HG03439 (cell line): ENCODE data around the gene TDRD1.

ENCODE experiments used
- ATAC-seq: cut with Tn5 transposase; IDR thresholded peaks from one replicate; pipeline ENCODE4 v1.9.1; 2021; ENCODE audit warnings: mild to moderate bottlenecking, moderate library complexity; ENCODE audit not compliant: unreplicated experiment

TDRD1 gene

GRCh38 chr10:114173921-114174694 is 5.0 kb upstream of the TDRD1 start, which contains the start of gene CCDC186:
Gene CCDC186 (minus strand): TSS chr10:114174203. CDS start chr10:114163268, 10,935 bp downstream.
- ATAC-seq: peak; percentile 99

- ATAC-seq: peak; percentile 15
These were observed 4.4 kb upstream of the TDRD1 start for GRCh38 chr10:114174695-114175188.

- no peak for ATAC-seq
These were observed 3.5 kb upstream of the TDRD1 start for GRCh38 chr10:114175667-114176066.

GRCh38 chr10:114176511-114176910 is 2.6 kb upstream of the TDRD1 start:
- no peak for ATAC-seq

GRCh38 chr10:114179747-114180146 is 594 bp downstream of the TDRD1 start:
- ATAC-seq: no peak

- ATAC-seq: no peak
These were observed 1.8 kb downstream of the TDRD1 start for GRCh38 chr10:114180937-114181336.

- no peak for ATAC-seq
These were observed 2.8 kb downstream of the TDRD1 start for GRCh38 chr10:114181971-114182370.

- no peak for ATAC-seq
These were observed 4.4 kb downstream of the TDRD1 start for GRCh38 chr10:114183563-114183962.

- ATAC-seq: no peak
These were observed 5.1 kb downstream of the TDRD1 start for GRCh38 chr10:114184276-114184675.

GRCh38 chr10:114188001-114188400 is 8.8 kb downstream of the TDRD1 start:
- no peak for ATAC-seq

GRCh38 chr10:114188900-114189299 is 9.7 kb downstream of the TDRD1 start:
- ATAC-seq: no peak

GRCh38 chr10:114189700-114190099 is 10.5 kb downstream of the TDRD1 start:
- ATAC-seq: no peak

GRCh38 chr10:114195079-114195478 is 15.9 kb downstream of the TDRD1 start:
- ATAC-seq: peak; percentile 89

- ATAC-seq: no peak
These were observed 20.1 kb downstream of the TDRD1 start for GRCh38 chr10:114199239-114199638.

GRCh38 chr10:114202812-114203211 is 23.7 kb downstream of the TDRD1 start:
- no peak for ATAC-seq

GRCh38 chr10:114206902-114207301 is 27.7 kb downstream of the TDRD1 start:
- no peak for ATAC-seq

GRCh38 chr10:114207349-114207748 is 28.2 kb downstream of the TDRD1 start:
- no peak for ATAC-seq

- no peak for ATAC-seq
These were observed 29.2 kb downstream of the TDRD1 start for GRCh38 chr10:114208351-114208750.

- no peak for ATAC-seq
These were observed 33.0 kb downstream of the TDRD1 start for GRCh38 chr10:114212153-114212552.

- ATAC-seq: no peak
These were observed 35.9 kb downstream of the TDRD1 start for GRCh38 chr10:114215033-114215432.

GRCh38 chr10:114220281-114220680 is 41.1 kb downstream of the TDRD1 start:
- ATAC-seq: no peak

- no peak for ATAC-seq
These were observed 42.1 kb downstream of the TDRD1 start for GRCh38 chr10:114221235-114221634.

GRCh38 chr10:114223066-114223465 is 43.9 kb downstream of the TDRD1 start:
- no peak for ATAC-seq
